ENCODE results near the gene FXR2. TPM values are rescaled to one million over a fixed set of nuclear protein-coding genes. Genes with fewer than 3 reads are reported as not detected.

FXR2 gene
- total RNA-seq, 3 donors from 2014 or later: 22.8 to 33.9 (median 25.6) TPM

GRCh38 chr17:7544911-7545310 is 69.8 kb downstream of the FXR2 start:
- no peak for DNase-seq (ENCODE audit: low spot score in 2 of 2)
- Histone ChIP-seq H3K9me3 (no peaks in the 10 kb centered on the region), H3K4me3 (no peak overlapping the region), H3K27me3 (no peaks in the 10 kb centered on the region), H3K36me3 (no peaks in the 10 kb centered on the region), H3K4me1 (peaks cover 2 to 6% of the 10 kb centered on the region in 2 donors), H3K27ac (no peak overlapping the region)
- TF ChIP-seq, protein P1, sequence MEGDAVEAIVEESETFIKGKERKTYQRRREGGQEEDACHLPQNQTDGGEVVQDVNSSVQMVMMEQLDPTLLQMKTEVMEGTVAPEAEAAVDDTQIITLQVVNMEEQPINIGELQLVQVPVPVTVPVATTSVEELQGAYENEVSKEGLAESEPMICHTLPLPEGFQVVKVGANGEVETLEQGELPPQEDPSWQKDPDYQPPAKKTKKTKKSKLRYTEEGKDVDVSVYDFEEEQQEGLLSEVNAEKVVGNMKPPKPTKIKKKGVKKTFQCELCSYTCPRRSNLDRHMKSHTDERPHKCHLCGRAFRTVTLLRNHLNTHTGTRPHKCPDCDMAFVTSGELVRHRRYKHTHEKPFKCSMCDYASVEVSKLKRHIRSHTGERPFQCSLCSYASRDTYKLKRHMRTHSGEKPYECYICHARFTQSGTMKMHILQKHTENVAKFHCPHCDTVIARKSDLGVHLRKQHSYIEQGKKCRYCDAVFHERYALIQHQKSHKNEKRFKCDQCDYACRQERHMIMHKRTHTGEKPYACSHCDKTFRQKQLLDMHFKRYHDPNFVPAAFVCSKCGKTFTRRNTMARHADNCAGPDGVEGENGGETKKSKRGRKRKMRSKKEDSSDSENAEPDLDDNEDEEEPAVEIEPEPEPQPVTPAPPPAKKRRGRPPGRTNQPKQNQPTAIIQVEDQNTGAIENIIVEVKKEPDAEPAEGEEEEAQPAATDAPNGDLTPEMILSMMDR (IDR thresholded peaks at IDR 0.05): no peak
- TF ChIP-seq POLR2AphosphoS5 (IDR thresholded peaks at IDR 0.05) (no peak), POLR2A (IDR thresholded peaks at IDR 0.05) (no peak)
- intact Hi-C loops (cut with DNase I; ENCODE audit: low total_unique reads): no loop called here

Other genes starting within 250 kb of the FXR2 start
- gene TNK1, start 233.8 kb downstream of the FXR2 start, total RNA-seq: 10 to 100 TPM in 2 of 3 donors, 1 to 10 TPM in 1; 1.1 to 22.1 (median 14.4) TPM
- 10 to 100 TPM; 16.0 to 24.3 (median 19.0) TPM for gene PLSCR3, start 220.4 kb downstream of the FXR2 start, total RNA-seq
- 100 to 1,000 TPM in 1 of 3 donors, 10 to 100 TPM in 2; 77.6 to 113 (median 92.3) TPM for gene TMEM256, start 210.8 kb downstream of the FXR2 start, total RNA-seq
- 10 to 100 TPM in 1 of 3 donors, 1 to 10 TPM in 2; 6.7 to 13.1 (median 8.3) TPM for gene NLGN2, start 207.1 kb downstream of the FXR2 start, total RNA-seq
- gene SPEM1, start 194.6 kb downstream of the FXR2 start, total RNA-seq: not detected
- not detected for gene SPEM2, start 189.3 kb downstream of the FXR2 start, total RNA-seq
- gene SPEM3, start 186.0 kb downstream of the FXR2 start, total RNA-seq: not detected
- 10 to 100 TPM in 1 of 3 donors, 1 to 10 TPM in 2; 3.5 to 18.1 (median 9.5) TPM for gene TMEM102, start 179.5 kb downstream of the FXR2 start, total RNA-seq
- gene FGF11, start 175.4 kb downstream of the FXR2 start, total RNA-seq: 1 to 10 TPM; 2.1 to 2.9 (median 2.9) TPM
- 10 to 100 TPM in 2 of 3 donors, 1 to 10 TPM in 1; 8.5 to 11.8 (median 11.7) TPM for gene CHRNB1, start 169.8 kb downstream of the FXR2 start, total RNA-seq
- gene ZBTB4, start 135.3 kb downstream of the FXR2 start, total RNA-seq: 10 to 100 TPM; 34.4 to 46.9 (median 45.7) TPM
- gene SLC35G6, start 133.5 kb downstream of the FXR2 start, total RNA-seq: not detected
- gene POLR2A, start 130.5 kb downstream of the FXR2 start, total RNA-seq: 100 to 1,000 TPM in 1 of 3 donors, 10 to 100 TPM in 2; 64.2 to 174 (median 88.7) TPM
- 10 to 100 TPM; 39.3 to 65.3 (median 41.1) TPM for gene TNFSF12, start 65.8 kb downstream of the FXR2 start, total RNA-seq
- 10 to 100 TPM; 25.2 to 36.7 (median 33.6) TPM for gene TNFSF13, start 56.1 kb downstream of the FXR2 start, total RNA-seq
- gene SENP3, start 53.0 kb downstream of the FXR2 start, total RNA-seq: 10 to 100 TPM; 59.5 to 65.2 (median 62.3) TPM
- 100 to 1,000 TPM in 1 of 3 donors, 10 to 100 TPM in 2; 49.8 to 220 (median 70.5) TPM for gene CD68, start 35.3 kb downstream of the FXR2 start, total RNA-seq
- 100 to 1,000 TPM in 1 of 3 donors, 10 to 100 TPM in 2; 66.6 to 140 (median 74.4) TPM for gene MPDU1, start 31.0 kb downstream of the FXR2 start, total RNA-seq
- gene SOX15, start 24.8 kb downstream of the FXR2 start, total RNA-seq: 1 to 10 TPM; 1.3 to 4.1 (median 1.6) TPM
- gene SAT2, start 12.9 kb upstream of the FXR2 start, total RNA-seq: 10 to 100 TPM; 52.5 to 78.4 (median 62.9) TPM
- gene SHBG, start 15.2 kb upstream of the FXR2 start, total RNA-seq: under 1 TPM in 1 of 3 donors, not detected in 2; 0.16 TPM
- 1 to 10 TPM in 1 of 3 donors, under 1 TPM in 2; 0.16 to 1.2 (median 0.98) TPM for gene ATP1B2, start 36.0 kb upstream of the FXR2 start, total RNA-seq
- 10 to 100 TPM; 23.9 to 31.9 (median 24.2) TPM for gene TP53, start 72.6 kb upstream of the FXR2 start, total RNA-seq
- gene WRAP53, start 73.6 kb upstream of the FXR2 start, total RNA-seq: 1 to 10 TPM; 3.6 to 5.4 (median 4.2) TPM
- gene EFNB3, start 90.3 kb upstream of the FXR2 start, total RNA-seq: 1 to 10 TPM in 2 of 3 donors, under 1 TPM in 1; 0.48 to 5.7 (median 3.3) TPM
- gene DNAH2, start 102.8 kb upstream of the FXR2 start, total RNA-seq: 1 to 10 TPM in 1 of 3 donors, under 1 TPM in 2; 0.16 to 1.5 (median 0.98) TPM
- 10 to 100 TPM in 2 of 3 donors, 1 to 10 TPM in 1; 6.4 to 89.7 (median 10.5) TPM for gene KDM6B, start 219.3 kb upstream of the FXR2 start, total RNA-seq
- 10 to 100 TPM in 1 of 3 donors, 1 to 10 TPM in 2; 4.8 to 21.0 (median 5.7) TPM for gene TMEM88, start 240.2 kb upstream of the FXR2 start, total RNA-seq
- 10 to 100 TPM; 84.7 to 92.4 (median 89.9) TPM for gene NAA38, start 242.7 kb upstream of the FXR2 start, total RNA-seq
- 10 to 100 TPM in 2 of 3 donors, 1 to 10 TPM in 1; 8.2 to 20.5 (median 13.4) TPM for gene CYB5D1, start 243.1 kb upstream of the FXR2 start, total RNA-seq